DND-41 (cell line): ENCODE results near the gene NR3C1.

ENCODE experiments used
- CTCF ChIP-seq: IDR thresholded peaks from 2 replicates; pipeline ENCODE4 v1.5.1; 2012; ENCODE audit warnings: borderline replicate concordance, low read length, moderate library complexity, mild to moderate bottlenecking; ENCODE audit not compliant: poor library complexity, severe bottlenecking; ENCODE audit errors: extremely low read depth
- EZH2 ChIP-seq: IDR thresholded peaks from 3 replicates; pipeline ENCODE4 v1.6.1; 2012; ENCODE audit warnings: borderline replicate concordance, low read depth, mild to moderate bottlenecking, moderate library complexity, low read length, inconsistent platforms; ENCODE audit not compliant: severe bottlenecking

GRCh38 chr5:143417503-143418139 lies 14.1 kb upstream of the NR3C1 start:
- TF ChIP-seq CTCF (no peak), EZH2 (no peak)
